ENCODE measurements around the gene TRIM42.

The TRIM42 gene

GRCh38 chr3:140711390-140712035 is 33.6 kb downstream of the TRIM42 start:
- peak; percentile 38 for DNase-seq

DNA sequence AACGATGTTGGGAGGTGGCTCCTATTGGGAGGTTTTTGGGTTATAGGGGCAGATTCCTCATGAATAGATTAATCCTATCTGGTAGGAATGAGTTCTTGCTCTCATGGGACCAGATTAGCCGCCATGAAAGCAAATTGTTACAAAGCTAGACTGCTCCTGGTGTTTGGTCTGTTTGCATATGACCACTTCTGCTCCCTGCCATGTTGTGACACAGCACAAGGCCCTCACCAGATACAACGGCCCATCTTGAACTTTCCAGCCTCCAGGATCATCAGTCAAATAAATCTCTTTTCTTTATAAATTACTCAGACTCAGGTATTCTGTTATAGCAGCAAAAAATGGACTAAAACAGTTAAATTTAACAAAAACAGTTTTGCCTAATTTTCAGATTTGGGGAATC is 34.4 kb downstream of the TRIM42 start:
- DNase-seq = no peak

GRCh38 chr3:140715035-140715434 is 37.2 kb downstream of the TRIM42 start:
- no peak for DNase-seq

GRCh38 chr3:140717921-140718320 is 40.1 kb downstream of the TRIM42 start:
- no peak for DNase-seq

GRCh38 chr3:140719841-140720614 is 42.2 kb downstream of the TRIM42 start:
- DNase-seq = no peak

DNA sequence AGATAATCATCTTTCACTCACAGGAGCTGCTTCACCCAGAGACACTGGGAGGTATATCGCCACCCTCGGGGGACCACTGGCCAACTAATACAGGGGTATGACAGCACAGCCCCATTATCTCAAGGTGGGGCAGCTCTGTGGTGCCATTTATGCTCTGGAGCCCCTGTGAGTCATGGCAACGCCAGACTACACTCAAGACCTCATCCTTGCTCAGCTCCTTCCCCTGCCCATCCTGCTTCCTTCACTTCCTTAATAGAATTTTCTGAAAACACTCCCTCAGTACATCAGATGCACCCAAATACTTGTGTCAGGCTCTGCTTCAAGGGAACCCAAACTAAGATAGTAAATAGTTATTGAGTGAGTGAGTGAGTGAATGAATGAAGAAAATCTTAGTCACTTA is 45.7 kb downstream of the TRIM42 start:
- DNase-seq = no peak

- no peak for DNase-seq
These were observed 47.3 kb downstream of the TRIM42 start for GRCh38 chr3:140724856-140725812.

- no peak for DNase-seq
These were observed 48.2 kb downstream of the TRIM42 start for GRCh38 chr3:140726066-140726465.

DNA sequence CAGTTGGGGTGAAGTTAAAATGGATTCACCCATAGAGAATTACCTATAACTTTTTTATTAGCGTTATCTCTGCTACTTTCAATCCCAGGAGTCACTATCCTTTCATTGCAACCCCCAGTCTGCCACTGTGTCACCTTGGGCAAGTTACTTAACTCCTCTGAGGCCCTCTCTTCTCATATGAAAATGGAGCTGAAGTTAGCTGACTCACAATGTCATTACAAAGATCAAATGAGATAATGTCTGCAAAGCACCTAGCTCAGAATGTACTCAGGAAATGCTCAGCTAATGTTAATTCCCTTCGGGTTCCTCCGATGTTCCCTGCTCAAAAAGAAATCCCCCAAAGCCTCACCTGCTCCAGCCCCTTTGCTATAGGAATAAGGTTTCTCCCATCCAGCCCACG is 50.0 kb downstream of the TRIM42 start:
- DNase-seq = no peak

GRCh38 chr3:140731440-140732119 is 53.7 kb downstream of the TRIM42 start:
- no peak for DNase-seq

DNA sequence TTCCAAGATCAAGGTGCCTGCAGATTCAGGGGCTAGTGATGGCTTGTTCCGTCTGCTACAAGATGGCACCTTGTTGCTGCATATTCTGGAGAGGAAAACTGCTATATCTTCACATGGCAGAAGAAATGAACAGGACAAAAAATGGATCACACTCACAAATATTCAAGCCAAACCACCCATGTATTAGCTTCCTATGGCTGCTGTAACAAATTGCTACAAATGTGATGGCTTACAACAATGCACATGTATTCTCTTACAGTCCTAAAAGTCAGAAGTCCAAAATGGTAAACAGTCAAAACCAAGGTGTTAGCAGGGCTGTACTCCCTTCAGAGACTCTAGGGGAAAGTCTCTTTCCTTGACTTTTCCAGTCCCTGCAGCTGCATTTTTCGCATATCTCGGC is 55.8 kb downstream of the TRIM42 start:
- no peak for DNase-seq

DNA sequence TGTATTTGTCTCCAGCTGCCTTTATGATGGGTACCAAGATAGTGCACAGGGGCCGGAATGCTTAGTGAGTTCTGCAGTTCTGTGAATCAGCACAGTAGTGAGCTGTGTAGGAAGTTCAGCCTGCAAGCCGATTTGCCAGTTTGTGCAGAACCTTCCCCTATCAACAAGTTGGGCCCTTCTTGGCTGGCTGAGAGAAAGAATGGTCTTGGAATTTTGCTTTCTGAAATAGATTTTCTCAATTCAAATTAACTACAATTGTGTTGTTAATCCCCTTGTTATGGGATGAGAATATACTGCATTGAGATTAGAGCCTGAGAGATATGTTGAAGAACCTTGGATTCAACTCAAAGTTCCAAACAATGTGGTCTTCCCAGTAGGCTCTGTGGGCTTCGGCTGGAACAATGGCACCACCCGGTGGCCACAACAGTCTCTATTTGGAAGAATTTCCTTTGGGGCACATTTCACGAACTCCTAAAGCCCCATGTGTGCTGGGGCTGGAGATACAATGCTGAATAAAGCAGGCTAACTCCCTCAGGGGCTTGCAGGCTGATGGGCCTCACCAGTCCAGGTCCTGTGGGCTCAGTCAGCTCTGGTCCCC is 59.1 kb downstream of the TRIM42 start:
- peak; percentile 62 for DNase-seq

GRCh38 chr3:140742116-140742515 is 64.3 kb downstream of the TRIM42 start:
- no peak for DNase-seq

- DNase-seq = no peak
These were observed 70.3 kb downstream of the TRIM42 start for GRCh38 chr3:140748171-140748570.

GRCh38 chr3:140748903-140749302 is 71.0 kb downstream of the TRIM42 start:
- DNase-seq = no peak

All from retina (tissue), 1 donor.